ENCODE measurements around the gene CLCF1. TPM values are rescaled to one million over a fixed set of nuclear protein-coding genes. Genes with fewer than 3 reads are reported as not detected.

The CLCF1 gene
- total and polyA plus RNA-seq, 2 of the 13 experiments (the other 11 are each of a cell fraction or from before 2014, with no cell fraction given): 0.49 to 0.78 TPM

DNA sequence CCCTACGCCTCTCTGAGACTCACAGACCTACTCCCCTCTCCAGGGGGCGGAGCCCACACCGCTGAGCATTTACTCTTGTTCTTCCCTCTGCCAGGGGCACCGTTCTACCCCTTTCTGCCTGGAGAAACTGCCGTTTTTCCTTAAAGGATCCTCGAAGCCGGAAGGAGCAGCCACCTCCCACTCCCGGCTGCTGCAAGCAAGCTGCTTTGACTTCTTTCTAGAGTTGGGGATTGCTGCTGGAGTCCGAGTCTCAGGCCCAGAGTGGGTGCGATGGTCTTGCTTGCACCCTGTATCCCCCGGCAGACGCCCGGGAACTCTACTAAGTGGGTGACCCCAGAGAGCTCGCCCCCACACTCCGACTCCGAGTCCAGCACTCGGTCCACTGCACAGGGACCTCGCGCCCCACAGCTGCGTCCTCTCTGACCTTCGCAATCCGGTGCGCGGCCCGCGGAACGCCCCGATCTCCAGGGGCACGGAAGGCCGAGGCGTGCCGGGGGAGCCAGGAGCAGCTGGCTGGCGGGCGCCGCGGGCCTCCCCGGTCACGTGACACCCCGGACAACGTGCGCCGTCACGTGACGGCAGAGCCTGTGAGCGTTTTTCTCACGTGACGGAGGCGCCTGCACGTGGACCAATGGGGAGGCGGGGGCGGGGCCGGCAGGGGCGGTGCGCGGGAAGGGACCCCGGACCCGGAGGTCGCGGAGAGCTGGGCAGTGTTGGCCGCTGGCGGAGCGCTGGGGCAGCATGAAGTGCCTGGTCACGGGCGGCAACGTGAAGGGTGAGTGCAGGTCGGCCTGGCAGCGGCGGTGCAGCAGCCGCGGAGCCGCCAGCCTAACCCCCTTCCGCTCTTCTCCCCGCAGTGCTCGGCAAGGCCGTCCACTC, 18.1 kb upstream of the CLCF1 start, which contains the start of gene RAD9A (continued):
- TF ChIP-seq, protein P1, sequence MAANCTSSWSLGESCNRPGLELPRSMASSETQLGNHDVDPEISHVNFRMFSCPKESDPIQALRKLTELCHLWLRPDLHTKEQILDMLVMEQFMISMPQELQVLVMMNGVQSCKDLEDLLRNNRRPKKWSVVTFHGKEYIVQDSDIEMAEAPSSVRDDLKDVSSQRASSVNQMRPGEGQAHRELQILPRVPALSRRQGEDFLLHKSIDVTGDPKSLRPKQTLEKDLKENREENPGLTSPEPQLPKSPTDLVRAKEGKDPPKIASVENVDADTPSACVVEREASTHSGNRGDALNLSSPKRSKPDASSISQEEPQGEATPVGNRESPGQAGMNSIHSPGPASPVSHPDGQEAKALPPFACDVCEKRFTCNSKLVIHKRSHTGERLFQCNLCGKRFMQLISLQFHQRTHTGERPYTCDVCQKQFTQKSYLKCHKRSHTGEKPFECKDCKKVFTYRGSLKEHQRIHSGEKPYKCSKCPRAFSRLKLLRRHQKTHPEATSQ (CRISPR knock-in tag; IDR thresholded peaks at IDR 0.05; ENCODE audit: borderline replicate concordance): no peak
- TF ChIP-seq MEIS1 (CRISPR knock-in tag; IDR thresholded peaks at IDR 0.05; ENCODE audit: borderline replicate concordance) (peak; percentile 78), MTA1 (CRISPR knock-in tag; IDR thresholded peaks at IDR 0.05; ENCODE audit: borderline replicate concordance) (no peak), POLR2AphosphoS5 (IDR thresholded peaks at IDR 0.05; ENCODE audit: low read depth, low read length) (peak; percentile 78), CEBPG (CRISPR knock-in tag; IDR thresholded peaks at IDR 0.05) (peak; percentile 17; the same call in 1 of the 2 replicates), ZNF552 (CRISPR knock-in tag; IDR thresholded peaks at IDR 0.05; ENCODE audit: borderline replicate concordance) (peak; percentile 89), ESRRA (CRISPR knock-in tag; IDR thresholded peaks at IDR 0.05; ENCODE audit: low read depth) (peak; percentile 84; the same call in 1 of the 2 replicates), ZNF292 (CRISPR knock-in tag; IDR thresholded peaks at IDR 0.05; ENCODE audit: borderline replicate concordance, low read depth) (peak; percentile 38; the same call in 1 of the 2 replicates), RFX3 (CRISPR knock-in tag; IDR thresholded peaks at IDR 0.05) (no peak), ZNF572 (CRISPR knock-in tag; IDR thresholded peaks at IDR 0.05) (peak; percentile 84; the same call in 1 of the 2 replicates), MAF1 (CRISPR knock-in tag; IDR thresholded peaks at IDR 0.05; ENCODE audit: borderline replicate concordance) (0 out of 2 replicates have a peak, but pooled peaks have one; percentile 41), TAF15 (IDR thresholded peaks at IDR 0.05; ENCODE audit: low read depth, low read length, poor library complexity, severe bottlenecking) (no peak), ZNF737 (CRISPR knock-in tag; IDR thresholded peaks at IDR 0.05; ENCODE audit: borderline replicate concordance) (0 out of 2 replicates have a peak, but pooled peaks have one; percentile 15), GATAD1 (CRISPR knock-in tag; IDR thresholded peaks at IDR 0.05) (peak; percentile 96), ZNF7 (CRISPR knock-in tag; IDR thresholded peaks at IDR 0.05) (no peak), KAT2B (IDR thresholded peaks at IDR 0.05; ENCODE audit: borderline replicate concordance, low read depth, low read length) (no peak), PHF20 (CRISPR knock-in tag; IDR thresholded peaks at IDR 0.05) (peak; percentile 96), ZNF720 (CRISPR knock-in tag; IDR thresholded peaks at IDR 0.05) (no peak), ZNF30 (CRISPR knock-in tag; IDR thresholded peaks at IDR 0.05) (0 out of 2 replicates have a peak, but pooled peaks have one; percentile 47), ZNF333 (CRISPR knock-in tag; IDR thresholded peaks at IDR 0.05; ENCODE audit: borderline replicate concordance) (no peak), ARNTL (CRISPR knock-in tag; IDR thresholded peaks at IDR 0.05) (peak; percentile 99), U2AF1 (optimal IDR thresholded peaks at IDR 0.05; ENCODE audit: low read depth, low read length) (no peak), GTF2F1 (IDR thresholded peaks at IDR 0.05; ENCODE audit: low read length) (0 out of 2 replicates have a peak, but pooled peaks have one; percentile 72), ZNF781 (CRISPR knock-in tag; IDR thresholded peaks at IDR 0.05; ENCODE audit: borderline replicate concordance, not compliant biosample characterization) (no peak), MBNL3 (CRISPR knock-in tag; conservative IDR thresholded peaks at IDR 0.05) (0 out of 2 replicates have a peak, but pooled peaks have one; percentile 78), ARNT (IDR thresholded peaks at IDR 0.05) (no peak), ZMAT3 (CRISPR knock-in tag; conservative IDR thresholded peaks at IDR 0.05) (peak; percentile 95; the same call in 1 of the 2 replicates), ZNF550 (CRISPR knock-in tag; IDR thresholded peaks at IDR 0.05; ENCODE audit: borderline replicate concordance) (no peak)
- TF ChIP-seq, protein P2, sequence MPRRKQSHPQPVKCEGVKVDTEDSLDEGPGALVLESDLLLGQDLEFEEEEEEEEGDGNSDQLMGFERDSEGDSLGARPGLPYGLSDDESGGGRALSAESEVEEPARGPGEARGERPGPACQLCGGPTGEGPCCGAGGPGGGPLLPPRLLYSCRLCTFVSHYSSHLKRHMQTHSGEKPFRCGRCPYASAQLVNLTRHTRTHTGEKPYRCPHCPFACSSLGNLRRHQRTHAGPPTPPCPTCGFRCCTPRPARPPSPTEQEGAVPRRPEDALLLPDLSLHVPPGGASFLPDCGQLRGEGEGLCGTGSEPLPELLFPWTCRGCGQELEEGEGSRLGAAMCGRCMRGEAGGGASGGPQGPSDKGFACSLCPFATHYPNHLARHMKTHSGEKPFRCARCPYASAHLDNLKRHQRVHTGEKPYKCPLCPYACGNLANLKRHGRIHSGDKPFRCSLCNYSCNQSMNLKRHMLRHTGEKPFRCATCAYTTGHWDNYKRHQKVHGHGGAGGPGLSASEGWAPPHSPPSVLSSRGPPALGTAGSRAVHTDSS (CRISPR knock-in tag; conservative IDR thresholded peaks at IDR 0.05): no peak

All from HepG2 (cell line).